ENCODE measurements around the gene SOCS6. TPM values are rescaled to one million over a fixed set of nuclear protein-coding genes. Genes with fewer than 3 reads are reported as not detected.

SOCS6 gene
- total RNA-seq, 1 experiment from 2014 or later: 23.2 TPM

DNA sequence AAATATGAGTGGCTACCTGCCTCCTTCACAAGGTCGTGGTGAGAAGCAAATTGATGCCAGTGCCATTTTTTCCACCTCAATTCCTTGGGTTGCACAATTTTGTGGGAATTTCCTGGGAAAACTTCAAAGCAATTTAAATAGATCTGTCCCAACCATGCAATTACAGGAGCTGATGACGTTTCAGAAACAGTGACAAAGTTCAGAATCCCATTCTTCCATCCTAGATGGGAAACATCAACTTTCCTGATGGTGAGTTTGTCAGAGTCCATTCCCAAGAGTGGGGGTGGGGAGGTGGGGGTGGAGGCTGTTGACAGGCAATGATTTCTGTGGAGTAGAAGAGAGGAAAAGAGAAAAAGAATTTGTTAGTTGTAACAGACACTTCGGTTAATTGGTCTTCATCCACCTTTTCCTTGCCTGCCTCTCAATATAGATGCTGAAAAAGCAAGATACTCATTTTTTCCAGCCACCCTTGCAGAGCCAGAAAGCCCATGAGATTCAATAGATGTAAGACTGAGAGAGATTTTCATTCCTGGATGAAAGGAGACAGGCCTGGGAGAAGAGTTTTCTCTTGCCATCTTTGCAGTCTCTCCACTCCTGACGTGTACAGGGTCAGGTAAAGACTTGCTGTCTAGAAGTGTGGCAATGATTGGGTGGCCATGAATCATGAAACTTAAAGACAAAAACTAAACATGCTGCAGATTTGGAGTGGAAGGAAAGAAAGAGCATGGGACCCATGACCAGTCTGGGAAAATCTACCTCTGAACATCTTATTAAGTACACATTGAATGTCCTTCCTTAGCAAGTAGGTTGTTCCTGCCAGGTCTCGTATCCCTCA is 47.3 kb downstream of the SOCS6 start:
- H3K27ac Mint-ChIP-seq (ENCODE audit: unreplicated experiment): no peak overlapping the region
- peak overlapping the region; percentile 38 for H3K4me3 Mint-ChIP-seq (ENCODE audit: unreplicated experiment)
- Histone ChIP-seq H3K4me1 (peaks cover 20% of the 10 kb centered on the region), H3K4me3 (ENCODE audit: low read depth, low read length) (no peak overlapping the region), H3K27me3 (replicated peaks; ENCODE audit: control insufficient read depth, insufficient read depth, low read length) (no peaks in the 10 kb centered on the region), H3K36me3 (ENCODE audit: control insufficient read depth, insufficient read depth, low read length) (peaks cover 4% of the 10 kb centered on the region; the same call in 1 of the 2 replicates), H3K9me3 (no peaks in the 10 kb centered on the region)
- no peaks in the 10 kb centered on the region for H3K27me3 Mint-ChIP-seq (ENCODE audit: insufficient read depth, unreplicated experiment)
- ChIA-PET CTCF (no interaction called here), POLR2A (no interaction called here)
- no peaks in the 10 kb centered on the region for H3K4me1 Mint-ChIP-seq (ENCODE audit: low read depth, unreplicated experiment)
- intact Hi-C loops (cut with micrococcal nuclease; ENCODE audit: unreplicated experiment): no loop called here
- peaks cover 47% of the 10 kb centered on the region for H3K36me3 Mint-ChIP-seq (ENCODE audit: insufficient read depth, unreplicated experiment)
- peaks cover 8% of the 10 kb centered on the region for H3K9me3 Mint-ChIP-seq (ENCODE audit: unreplicated experiment)
- TF ChIP-seq, protein P1, sequence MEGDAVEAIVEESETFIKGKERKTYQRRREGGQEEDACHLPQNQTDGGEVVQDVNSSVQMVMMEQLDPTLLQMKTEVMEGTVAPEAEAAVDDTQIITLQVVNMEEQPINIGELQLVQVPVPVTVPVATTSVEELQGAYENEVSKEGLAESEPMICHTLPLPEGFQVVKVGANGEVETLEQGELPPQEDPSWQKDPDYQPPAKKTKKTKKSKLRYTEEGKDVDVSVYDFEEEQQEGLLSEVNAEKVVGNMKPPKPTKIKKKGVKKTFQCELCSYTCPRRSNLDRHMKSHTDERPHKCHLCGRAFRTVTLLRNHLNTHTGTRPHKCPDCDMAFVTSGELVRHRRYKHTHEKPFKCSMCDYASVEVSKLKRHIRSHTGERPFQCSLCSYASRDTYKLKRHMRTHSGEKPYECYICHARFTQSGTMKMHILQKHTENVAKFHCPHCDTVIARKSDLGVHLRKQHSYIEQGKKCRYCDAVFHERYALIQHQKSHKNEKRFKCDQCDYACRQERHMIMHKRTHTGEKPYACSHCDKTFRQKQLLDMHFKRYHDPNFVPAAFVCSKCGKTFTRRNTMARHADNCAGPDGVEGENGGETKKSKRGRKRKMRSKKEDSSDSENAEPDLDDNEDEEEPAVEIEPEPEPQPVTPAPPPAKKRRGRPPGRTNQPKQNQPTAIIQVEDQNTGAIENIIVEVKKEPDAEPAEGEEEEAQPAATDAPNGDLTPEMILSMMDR (IDR thresholded peaks at IDR 0.05; ENCODE audit: insufficient read depth in 1 of 2, low read depth in 1 of 2, low read length in 1 of 2, severe bottlenecking in 1 of 2, unreplicated experiment in 1 of 2): no peak
- no peak for DNase-seq
- no TSS peak for BruUV-seq (replicated peaks)

DNA sequence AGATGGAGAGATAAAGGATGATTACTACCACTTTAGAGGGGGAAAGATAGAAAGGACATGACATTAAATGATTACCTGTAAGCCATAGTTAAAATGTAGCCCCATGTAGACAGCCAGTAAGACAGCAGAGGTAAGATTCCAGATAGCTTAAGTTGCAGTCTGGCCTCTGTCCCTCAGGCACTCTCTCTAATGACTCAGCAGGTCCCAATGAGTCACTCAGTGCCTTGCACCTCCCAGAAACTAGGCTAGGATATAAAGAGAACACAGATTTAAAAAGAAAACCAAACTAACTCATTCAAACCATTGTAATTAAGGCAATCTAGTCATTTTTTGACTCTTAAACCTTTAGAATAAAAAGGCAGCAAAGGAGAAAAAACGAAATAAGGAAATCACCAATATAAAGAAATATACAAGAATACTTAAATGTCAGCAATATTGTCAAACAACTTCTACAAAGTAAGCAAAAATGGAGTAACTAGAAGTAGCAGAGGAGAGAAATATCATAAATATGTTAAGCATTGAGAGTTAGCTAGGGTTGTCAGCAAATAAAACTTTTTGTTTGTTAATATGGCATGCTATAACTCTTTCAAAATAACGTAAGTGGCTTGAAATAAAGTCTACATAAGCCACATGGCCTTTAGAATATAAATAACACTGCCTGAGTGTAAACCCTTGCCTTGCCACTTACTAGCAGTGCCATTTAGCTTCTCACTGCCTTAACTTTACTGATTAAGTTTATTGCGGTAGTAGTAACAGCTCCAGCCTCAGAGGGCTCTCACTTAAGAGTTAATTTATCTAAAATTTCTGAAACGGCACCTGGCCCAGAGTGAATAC is 48.5 kb downstream of the SOCS6 start:
- Histone ChIP-seq H3K4me1 (peaks cover 20% of the 10 kb centered on the region), H3K9me3 (no peaks in the 10 kb centered on the region), H3K36me3 (ENCODE audit: control insufficient read depth, insufficient read depth, low read length) (peaks cover 4% of the 10 kb centered on the region; the same call in 1 of the 2 replicates), H3K27me3 (replicated peaks; ENCODE audit: control insufficient read depth, insufficient read depth, low read length) (no peaks in the 10 kb centered on the region), H3K4me3 (ENCODE audit: low read depth, low read length) (no peak overlapping the region)
- intact Hi-C loops (cut with micrococcal nuclease; ENCODE audit: unreplicated experiment): no loop called here
- Mint-ChIP-seq H3K4me1 (ENCODE audit: low read depth, unreplicated experiment) (no peaks in the 10 kb centered on the region), H3K27me3 (ENCODE audit: insufficient read depth, unreplicated experiment) (no peaks in the 10 kb centered on the region), H3K36me3 (ENCODE audit: insufficient read depth, unreplicated experiment) (peaks cover 37% of the 10 kb centered on the region), H3K27ac (ENCODE audit: unreplicated experiment) (no peak overlapping the region), H3K4me3 (ENCODE audit: unreplicated experiment) (no peak overlapping the region), H3K9me3 (ENCODE audit: unreplicated experiment) (no peaks in the 10 kb centered on the region)
- ChIA-PET POLR2A (no interaction called here), CTCF (no interaction called here)
- TF ChIP-seq, protein P1 (IDR thresholded peaks at IDR 0.05; ENCODE audit: insufficient read depth in 1 of 2, low read depth in 1 of 2, low read length in 1 of 2, severe bottlenecking in 1 of 2, unreplicated experiment in 1 of 2): no peak
- BruUV-seq (replicated peaks): no TSS peak
- DNase-seq: no peak

DNA sequence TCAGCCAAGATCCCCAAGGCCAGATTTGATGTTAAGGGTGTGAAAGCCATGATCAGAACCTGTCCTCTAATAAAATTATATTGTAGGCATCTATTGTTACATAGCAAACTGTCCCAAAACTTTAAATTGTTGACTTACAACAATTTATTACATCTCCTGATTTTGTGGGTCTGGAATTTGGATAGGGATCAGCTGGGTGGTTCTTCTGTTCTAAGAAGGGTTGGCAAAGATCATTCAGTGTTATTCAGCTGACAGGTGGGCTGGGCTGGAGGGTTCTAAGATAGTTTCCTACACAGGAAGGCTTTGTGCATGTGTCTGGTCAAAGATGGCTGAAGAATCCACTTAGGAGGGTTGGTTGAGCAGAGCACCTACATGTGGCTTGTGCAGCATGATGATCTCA is 50.0 kb downstream of the SOCS6 start:
- no peak for DNase-seq
- peaks cover 4% of the 10 kb centered on the region; the same call in 1 of the 2 replicates for H3K36me3 ChIP-seq (ENCODE audit: control insufficient read depth, insufficient read depth, low read length)
- H3K27me3 Mint-ChIP-seq (ENCODE audit: insufficient read depth, unreplicated experiment): no peaks in the 10 kb centered on the region
- H3K4me3 ChIP-seq (ENCODE audit: low read depth, low read length): no peak overlapping the region
- H3K4me1 Mint-ChIP-seq (ENCODE audit: low read depth, unreplicated experiment): no peaks in the 10 kb centered on the region
- TF ChIP-seq, protein P1 (IDR thresholded peaks at IDR 0.05; ENCODE audit: insufficient read depth in 1 of 2, low read depth in 1 of 2, low read length in 1 of 2, severe bottlenecking in 1 of 2, unreplicated experiment in 1 of 2): no peak
- peaks cover 22% of the 10 kb centered on the region for H3K36me3 Mint-ChIP-seq (ENCODE audit: insufficient read depth, unreplicated experiment)
- H3K9me3 ChIP-seq: no peaks in the 10 kb centered on the region
- ChIA-PET CTCF (no interaction called here), POLR2A (no interaction called here)
- H3K27me3 ChIP-seq (replicated peaks; ENCODE audit: control insufficient read depth, insufficient read depth, low read length): no peaks in the 10 kb centered on the region
- no peaks in the 10 kb centered on the region for H3K9me3 Mint-ChIP-seq (ENCODE audit: unreplicated experiment)
- intact Hi-C loops (cut with micrococcal nuclease; ENCODE audit: unreplicated experiment): no loop called here
- no peak overlapping the region for H3K4me3 Mint-ChIP-seq (ENCODE audit: unreplicated experiment)
- no peak overlapping the region for H3K27ac Mint-ChIP-seq (ENCODE audit: unreplicated experiment)
- BruUV-seq (replicated peaks): no TSS peak
- peaks cover 15% of the 10 kb centered on the region for H3K4me1 ChIP-seq
